Middle frontal gyrus (tissue), 1 donor: ENCODE measurements around the gene SNPH.
"Not testable (repeated sequence)": the region's sequence is repeated elsewhere in the genome, so short reads cannot be mapped to it uniquely, and the experiment has no call there.

Source experiments
- DNase-seq: peaks from one replicate; pipeline ENCODE4 v3.0.0-alpha.2; 2015; ENCODE audit warnings: low spot score; ENCODE audit errors: extremely low spot score

The SNPH gene

GRCh38 chr20:1337441-1337840 lies 71.3 kb downstream of the SNPH start:
- no peak for DNase-seq

- no peak for DNase-seq
These were observed 72.0 kb downstream of the SNPH start for GRCh38 chr20:1338096-1338495.

GRCh38 chr20:1338801-1339200 lies 72.7 kb downstream of the SNPH start:
- DNase-seq = no peak

GRCh38 chr20:1341561-1342265 lies 75.6 kb downstream of the SNPH start:
- DNase-seq = no peak

GRCh38 chr20:1343446-1344124 lies 77.5 kb downstream of the SNPH start:
- DNase-seq = not testable (repeated sequence)

- no peak for DNase-seq
These were observed 79.1 kb downstream of the SNPH start for GRCh38 chr20:1345030-1345755.

GRCh38 chr20:1345756-1346093 lies 79.6 kb downstream of the SNPH start:
- DNase-seq = no peak

GRCh38 chr20:1346315-1346969 lies 80.3 kb downstream of the SNPH start:
- DNase-seq = no peak

- DNase-seq = no peak
These were observed 87.9 kb downstream of the SNPH start for GRCh38 chr20:1353956-1354355.

GRCh38 chr20:1357921-1358671 lies 92.0 kb downstream of the SNPH start:
- DNase-seq = no peak
